DND-41 (cell line): ENCODE results near the gene FMN2.

Experiments
- CTCF ChIP-seq: IDR thresholded peaks from 2 replicates; pipeline ENCODE4 v1.5.1; 2012; ENCODE audit warnings: borderline replicate concordance, low read length, moderate library complexity, mild to moderate bottlenecking; ENCODE audit not compliant: poor library complexity, severe bottlenecking; ENCODE audit errors: extremely low read depth
- EZH2 ChIP-seq: IDR thresholded peaks from 3 replicates; pipeline ENCODE4 v1.6.1; 2012; ENCODE audit warnings: borderline replicate concordance, low read depth, mild to moderate bottlenecking, moderate library complexity, low read length, inconsistent platforms; ENCODE audit not compliant: severe bottlenecking

- TF ChIP-seq EZH2 (no peak), CTCF (no peak)
Observed at GRCh38 chr1:240501115-240501514, 409.4 kb downstream of the FMN2 start.
